Globus pallidus (tissue), 1 donor: ENCODE measurements around the gene DUSP6.

Source experiments
- DNase-seq: peaks from one replicate; pipeline ENCODE4 v3.0.0-alpha.2; 2015; ENCODE audit warnings: low spot score

The DUSP6 gene

GRCh38 chr12:89328151-89329030, 23.9 kb downstream of the DUSP6 start:
- peak; percentile 47 for DNase-seq

GRCh38 chr12:89327486-89328094, 24.7 kb downstream of the DUSP6 start:
- no peak for DNase-seq

- no peak for DNase-seq
Measured at GRCh38 chr12:89326239-89327040, 25.9 kb downstream of the DUSP6 start.

GRCh38 chr12:89325495-89325894, 26.8 kb downstream of the DUSP6 start:
- DNase-seq, result no peak

- no peak for DNase-seq
Measured at GRCh38 chr12:89324437-89324836, 27.9 kb downstream of the DUSP6 start.

- no peak for DNase-seq
Measured at GRCh38 chr12:89323568-89324218, 28.6 kb downstream of the DUSP6 start.

GRCh38 chr12:89320735-89321134, 31.6 kb downstream of the DUSP6 start:
- no peak for DNase-seq

GRCh38 chr12:89319606-89320005, 32.7 kb downstream of the DUSP6 start:
- no peak for DNase-seq

- no peak for DNase-seq
Measured at GRCh38 chr12:89319122-89319521, 33.2 kb downstream of the DUSP6 start.

- no peak for DNase-seq
Measured at GRCh38 chr12:89316705-89317139, 35.6 kb downstream of the DUSP6 start.

- no peak for DNase-seq
Measured at GRCh38 chr12:89314060-89314761, 38.1 kb downstream of the DUSP6 start.

- DNase-seq, result no peak
Measured at GRCh38 chr12:89311703-89312293, 40.5 kb downstream of the DUSP6 start.

GRCh38 chr12:89309815-89310214, 42.5 kb downstream of the DUSP6 start:
- DNase-seq, result no peak

GRCh38 chr12:89309440-89309802, 42.9 kb downstream of the DUSP6 start:
- DNase-seq, result no peak

GRCh38 chr12:89307474-89308253, 44.6 kb downstream of the DUSP6 start:
- DNase-seq, result no peak

- DNase-seq, result no peak
Measured at GRCh38 chr12:89306827-89307473, 45.4 kb downstream of the DUSP6 start.

GRCh38 chr12:89305373-89305772, 46.9 kb downstream of the DUSP6 start:
- no peak for DNase-seq

- no peak for DNase-seq
Measured at GRCh38 chr12:89299931-89300330, 52.4 kb downstream of the DUSP6 start.

GRCh38 chr12:89299417-89299816, 52.9 kb downstream of the DUSP6 start:
- DNase-seq, result no peak
